ENCODE measurements around the gene TSPAN18. TPM values are rescaled to one million over a fixed set of nuclear protein-coding genes. Genes with fewer than 3 reads are reported as not detected.
A peak's percentile ranks its signal among the peaks of the same experiment; 100 is the strongest.

The TSPAN18 gene
- total and polyA plus RNA-seq, 2 of the 8 experiments (the other 6 are each of a cell fraction or from before 2014, with no cell fraction given), result 5.2 to 10.2 TPM

DNA sequence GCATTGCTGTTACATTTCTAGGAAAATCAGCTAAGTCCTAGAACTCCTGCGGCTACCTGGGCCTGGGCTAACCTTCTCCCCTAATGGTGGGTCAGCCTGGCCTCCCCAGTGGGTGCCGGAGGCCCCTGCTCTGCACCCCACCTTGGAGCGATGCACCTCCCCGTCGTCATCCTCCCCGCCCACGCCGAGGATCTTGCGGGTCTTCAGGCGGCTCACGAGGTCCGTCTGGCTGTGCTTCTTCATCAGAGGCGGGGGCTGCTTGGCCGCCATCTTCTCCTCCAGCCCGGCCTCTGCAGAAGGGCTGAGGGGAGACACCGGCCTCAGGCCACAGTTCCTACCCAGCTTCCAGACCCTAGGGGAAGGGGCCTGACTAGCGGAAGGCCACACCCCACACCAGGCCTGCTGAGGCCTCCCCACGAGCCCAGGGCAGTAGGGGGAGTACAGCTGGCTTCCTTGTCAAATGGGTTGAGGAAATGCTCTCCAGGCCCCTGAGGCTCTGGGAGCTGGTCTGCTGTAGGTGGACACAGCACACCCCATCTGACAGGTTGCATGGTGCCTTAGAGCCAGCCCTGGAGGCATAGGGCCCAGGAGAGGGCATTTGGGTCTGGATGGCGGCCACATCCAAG is 211.4 kb downstream of the TSPAN18 start:
- Histone ChIP-seq H2BK120ac (replicated peaks; ENCODE audit: low read depth, low read length) (no peak overlapping the region), H2AK5ac (ENCODE audit: low read depth, low read length) (no peak overlapping the region), H3K9me3 (ENCODE audit: insufficient read depth in 2 of 2, low read depth in 1 of 2, low read length in 1 of 2) (no peaks in the 10 kb centered on the region), H2BK5ac (ENCODE audit: low read depth, low read length) (no peak overlapping the region), H3K18ac (ENCODE audit: extremely low read depth, low read length) (no peak overlapping the region), H3K9ac (replicated peaks in 1 of 4; ENCODE audit: extremely low read depth in 1 of 4, low read depth in 3 of 4, low read length in 3 of 4) (no peak overlapping the region), H4K8ac (ENCODE audit: extremely low read depth, insufficient read depth, low read length) (no peak overlapping the region; the same call in 1 of the 2 replicates), H3K27ac (ENCODE audit: low read depth, low read length) (no peak overlapping the region; the same call in 1 of the 2 replicates), H2BK15ac (ENCODE audit: low read length) (no peak overlapping the region), H3K23me2 (ENCODE audit: low read depth, low read length) (peaks cover 6% of the 10 kb centered on the region; the same call in 1 of the 2 replicates), H3K4ac (replicated peaks; ENCODE audit: insufficient read length, low read depth, low read length) (no peak overlapping the region), H3K27me3 (replicated peaks in 1 of 4; ENCODE audit: control insufficient read depth in 3 of 4, extremely low read depth in 1 of 4, insufficient read depth in 3 of 4, low read length in 3 of 4) (no peaks in the 10 kb centered on the region), H3K4me1 (replicated peaks in 1 of 4; ENCODE audit: control insufficient read depth in 3 of 4, insufficient read depth in 4 of 4, low read length in 3 of 4) (peaks cover 0 to 23% (median 13%) of the 10 kb centered on the region in 4 experiments; a peak in 6 of 7 replicates), H3K4me3 (ENCODE audit: extremely low read depth in 1 of 4, insufficient read depth in 2 of 4, low read depth in 3 of 4, low read length in 4 of 4) (no peak overlapping the region), H4K91ac (replicated peaks; ENCODE audit: insufficient read length, low read length) (no peak overlapping the region), H3K36me3 (ENCODE audit: control insufficient read depth in 2 of 4, insufficient read depth in 4 of 4, low read length in 3 of 4) (peaks cover 0 to 23% (median 6%) of the 10 kb centered on the region in 4 experiments; a peak in 4 of 8 replicates), H3K56ac (replicated peaks; ENCODE audit: insufficient read length, low read depth, low read length) (no peak overlapping the region), H4K20me1 (replicated peaks in 1 of 2; ENCODE audit: control insufficient read depth in 1 of 2, insufficient read depth in 2 of 2, low read length in 2 of 2) (peaks cover 2 to 12% of the 10 kb centered on the region in 2 experiments), H4K5ac (ENCODE audit: insufficient read length, low read depth, low read length) (no peak overlapping the region), H2BK20ac (ENCODE audit: low read length) (no peak overlapping the region), H2AFZ (ENCODE audit: low read length) (no peak overlapping the region), H3K14ac (ENCODE audit: insufficient read length) (no peak overlapping the region), H3K23ac (ENCODE audit: insufficient read length) (no peak overlapping the region), H2BK12ac (ENCODE audit: low read depth, low read length) (peak overlapping the region; percentile 17; the same call in 1 of the 2 replicates), H3K79me1 (ENCODE audit: low read depth, low read length) (peaks cover 11% of the 10 kb centered on the region), H3K79me2 (ENCODE audit: control insufficient read depth in 1 of 2, insufficient read depth in 2 of 2, low read length in 2 of 2) (peaks cover 0 to 19% of the 10 kb centered on the region in 2 experiments; a peak in 3 of 4 replicates), H3K4me2 (ENCODE audit: insufficient read depth in 1 of 2, low read depth in 2 of 2, low read length in 2 of 2) (no peak overlapping the region)
- DNase-seq (ENCODE audit: low read depth in 1 of 2, low spot score in 2 of 2), result no peak
- FAIRE-seq, result no peak
- WGBS, 2 experiments (ENCODE audit: extremely low coverage in 1 of 2, insufficient coverage in 1 of 2, insufficient read length in 1 of 2, insufficient replicate concordance in 2 of 2, low coverage in 1 of 2, low lambda C conversion rate in 2 of 2, missing lambda C conversion rate in 1 of 2), result 87% methylated on average over 16 of the region's 19 CpGs; no CpG with 5 or more reads in 1 of the 2 experiments
- CTCF ChIA-PET (ENCODE audit: partially characterized antibody), result interaction anchor here (0.6 to 24.5 kb wide), 20 partner anchors 8 to 400 kb away, joined by 3 to 1347 read pairs (median 5); partner anchors contain the start of gene TP53I11
- POLR2A ChIA-PET (ENCODE audit: partially characterized antibody), result interaction anchor here (0.8 to 2.8 kb wide), 6 partner anchors 10 to 167 kb away, joined by 3 to 19 read pairs (median 4); no protein-coding TSS in a partner anchor
- no peak for TF ChIP-seq HDAC6 (IDR thresholded peaks at IDR 0.05; ENCODE audit: low read depth, low read length)
- TF ChIP-seq CHD2 (IDR thresholded peaks at IDR 0.05; ENCODE audit: low read length), result no peak
- TF ChIP-seq TCF12 (IDR thresholded peaks at IDR 0.05; ENCODE audit: low read depth, low read length), result no peak
- TF ChIP-seq YY1 (IDR thresholded peaks at IDR 0.05; ENCODE audit: low read depth, low read length), result no peak
- TF ChIP-seq SP1 (IDR thresholded peaks at IDR 0.05; ENCODE audit: low read depth, low read length), result no peak
- no peak for TF ChIP-seq RXRA (IDR thresholded peaks at IDR 0.05; ENCODE audit: insufficient read depth, low read depth, low read length)
- no peak for TF ChIP-seq MAX (IDR thresholded peaks at IDR 0.05)
- no peak for TF ChIP-seq EP300 (IDR thresholded peaks at IDR 0.05; ENCODE audit: borderline replicate concordance in 1 of 2, low read depth in 2 of 2, low read length in 2 of 2)
- no peak for TF ChIP-seq KDM5A (IDR thresholded peaks at IDR 0.05; ENCODE audit: low read length)
- no peak for TF ChIP-seq NANOG (IDR thresholded peaks at IDR 0.05; ENCODE audit: insufficient read depth, low read depth, low read length, poor library complexity, severe bottlenecking)
- TF ChIP-seq E2F6 (IDR thresholded peaks at IDR 0.05), result no peak
